Activated T-cell treated with anti-CD3 and anti-CD28 coated beads for 24 hours (primary cell): Measurements from ENCODE around the gene EIF1AX.
"Not testable (repeated sequence)": the region's sequence is repeated elsewhere in the genome, so short reads cannot be mapped to it uniquely, and the experiment has no call there.

ENCODE experiments used
- DNase-seq: peaks from one replicate; pipeline ENCODE4 v3.0.0-alpha.2; 2020; ENCODE audit warnings: low read depth

EIF1AX gene

GRCh38 chrX:20126833-20127232, 14.8 kb downstream of the EIF1AX start:
- DNase-seq, result not testable (repeated sequence)

GRCh38 chrX:20124964-20125363, 16.7 kb downstream of the EIF1AX start:
- no peak for DNase-seq

GRCh38 chrX:20118065-20118824, 23.4 kb downstream of the EIF1AX start:
- DNase-seq, result no peak

- no peak for DNase-seq
Observed at GRCh38 chrX:20116577-20117240, 24.9 kb downstream of the EIF1AX start, which contains the start of gene MAP7D2. Gene MAP7D2, minus strand, starts transcription at chrX:20116907. Its CDS starts 28 bp downstream, at chrX:20116879.

- DNase-seq, result no peak
Observed at GRCh38 chrX:20116087-20116576, 25.5 kb downstream of the EIF1AX start.

GRCh38 chrX:20112022-20112774, 29.4 kb downstream of the EIF1AX start:
- no peak for DNase-seq

- no peak for DNase-seq
Observed at GRCh38 chrX:20111271-20111670, 30.4 kb downstream of the EIF1AX start.

GRCh38 chrX:20101934-20102581, 39.6 kb downstream of the EIF1AX start:
- no peak for DNase-seq

- DNase-seq, result no peak
Observed at GRCh38 chrX:20091499-20091898, 50.1 kb downstream of the EIF1AX start.

GRCh38 chrX:20089845-20090244, 51.8 kb downstream of the EIF1AX start:
- no peak for DNase-seq

- DNase-seq, result no peak
Observed at GRCh38 chrX:20080277-20080676, 61.4 kb downstream of the EIF1AX start.
